WERI-Rb-1 (cell line): ENCODE results near the gene KLHL17.
A peak's percentile ranks its signal among the peaks of the same experiment; 100 is the strongest.

Experiments
- DNase-seq: peaks from one replicate; pipeline ENCODE4 v3.0.0-alpha.2; 2020
- H3K27ac ChIP-seq: fragments of 250-450 bp; sonication (Bioruptor Pico); 2 replicates; pipeline ENCODE4 v1.5.1; 2020; ENCODE audit warnings: mild to moderate bottlenecking, moderate library complexity
- H3K27me3 ChIP-seq: fragments of 250-450 bp; sonication (Bioruptor Pico); 2 replicates; pipeline ENCODE4 v1.5.1; 2021; ENCODE audit warnings: mild to moderate bottlenecking, low read depth, moderate library complexity; ENCODE audit not compliant: insufficient read depth, severe bottlenecking
- H3K36me3 ChIP-seq: fragments of 250-450 bp; sonication (Bioruptor Pico); 2 replicates; pipeline ENCODE4 v1.5.1; 2020; ENCODE audit warnings: mild to moderate bottlenecking, moderate library complexity
- H3K4me3 ChIP-seq: 2 replicates; pipeline ENCODE4 v1.5.1; 2011; ENCODE audit warnings: low read depth, mild to moderate bottlenecking, control low read depth, low read length
- H3K9me3 ChIP-seq: fragments of 250-450 bp; sonication (Bioruptor Pico); 2 replicates; pipeline ENCODE4 v1.5.1; 2021; ENCODE audit warnings: mild to moderate bottlenecking, moderate library complexity; ENCODE audit not compliant: severe bottlenecking
- CTCF ChIP-seq: IDR thresholded peaks from 2 replicates; pipeline ENCODE4 v1.5.1; 2011; ENCODE audit warnings: low read depth, mild to moderate bottlenecking, control low read depth, inconsistent platforms, low read length

Gene KLHL17

DNA sequence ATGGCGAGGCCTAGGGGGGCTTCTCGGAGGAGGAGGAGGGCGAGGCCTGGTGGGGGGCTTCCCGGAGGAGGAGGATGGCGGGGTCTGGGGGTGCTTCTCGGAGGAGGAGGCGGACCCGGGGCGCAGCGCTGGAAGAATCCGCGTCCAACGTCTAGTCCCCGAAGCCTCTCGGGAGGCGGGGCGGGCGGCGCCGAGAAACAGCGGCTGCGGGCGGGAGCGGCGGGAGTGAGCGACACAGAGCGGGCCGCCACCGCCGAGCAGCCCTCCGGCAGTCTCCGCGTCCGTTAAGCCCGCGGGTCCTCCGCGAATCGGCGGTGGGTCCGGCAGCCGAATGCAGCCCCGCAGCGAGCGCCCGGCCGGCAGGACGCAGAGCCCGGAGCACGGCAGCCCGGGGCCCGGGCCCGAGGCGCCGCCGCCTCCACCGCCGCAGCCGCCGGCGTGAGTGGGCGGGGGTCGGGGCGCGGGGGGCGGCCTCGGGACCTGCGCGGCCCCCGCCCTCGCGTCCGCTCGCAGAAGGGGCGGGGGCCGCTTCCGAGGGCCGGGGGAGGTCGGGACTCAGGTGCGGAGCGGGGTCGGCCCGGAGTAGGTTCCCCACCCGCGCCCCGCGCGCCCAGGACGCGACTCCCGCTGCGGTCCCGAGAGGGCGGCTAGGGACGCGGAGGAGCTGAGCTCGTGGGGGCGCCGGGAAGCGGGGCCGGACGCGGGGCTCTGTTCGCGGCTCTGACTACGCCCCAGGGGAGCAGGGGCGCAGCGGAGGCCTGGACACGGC lies at the start of gene KLHL17:
Gene KLHL17, plus strand, starts transcription at position 222 of the 769 bp plus-strand sequence. Its CDS starts 110 bp downstream, at position 332.
- Histone ChIP-seq H3K4me3 (peak within 1 kb of the TSS; percentile 66), H3K9me3 (no peaks in the 10 kb centered on the region), H3K36me3 (peaks cover 42% of the 10 kb centered on the region), H3K27me3 (no peaks in the 10 kb centered on the region), H3K27ac (peak within 1 kb of the TSS; percentile 68)
- no peak for TF ChIP-seq CTCF
- DNase-seq = peak; percentile 89

GRCh38 chr1:910881-911721 lies 49.3 kb upstream of the KLHL17 start:
- DNase-seq = peak; percentile 81
- Histone ChIP-seq H3K36me3 (peaks cover 9% of the 10 kb centered on the region), H3K27ac (peak overlapping the region; percentile 71), H3K4me3 (no peak overlapping the region), H3K27me3 (no peaks in the 10 kb centered on the region), H3K9me3 (no peaks in the 10 kb centered on the region)
- TF ChIP-seq CTCF = no peak

DNA sequence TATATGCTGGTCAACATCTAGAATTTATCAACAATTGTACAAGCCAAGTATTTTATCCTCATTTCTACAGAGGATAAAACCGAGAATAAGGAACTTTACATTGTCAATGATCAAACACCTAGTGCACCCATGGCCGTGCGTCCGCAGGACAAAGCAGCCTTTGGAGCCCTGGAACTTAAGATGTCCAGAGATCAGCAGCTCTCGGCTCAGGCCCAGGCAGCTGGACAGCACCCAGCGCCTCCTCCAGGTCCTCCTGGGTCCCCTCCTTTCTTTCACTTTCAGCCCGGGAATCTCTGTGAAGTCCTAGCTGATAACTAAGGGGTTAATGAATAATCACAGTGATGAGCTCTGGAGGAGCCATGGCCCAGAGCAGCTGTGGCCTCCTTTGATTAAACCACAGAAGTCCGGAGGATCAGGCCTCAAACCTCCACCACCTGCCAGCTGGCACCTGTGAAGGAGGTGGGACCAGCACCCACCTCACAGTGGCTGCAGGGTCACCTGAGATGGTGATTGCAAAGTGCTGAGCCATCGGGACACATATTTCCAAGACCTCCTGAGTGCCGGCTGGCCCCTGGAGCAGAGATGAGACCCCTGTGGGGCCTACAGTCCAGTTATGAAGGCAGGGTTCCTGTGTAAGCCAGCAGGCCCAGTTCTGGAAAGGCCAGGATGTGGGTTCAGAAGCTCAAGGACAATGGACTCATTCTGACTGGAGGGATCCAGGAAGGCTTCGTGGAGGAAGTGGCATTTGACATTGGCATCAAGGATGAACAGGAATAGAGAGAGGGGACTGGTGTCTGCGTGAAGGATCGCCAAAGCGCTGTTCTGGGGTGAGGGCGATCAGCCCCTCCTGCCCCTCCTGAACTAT lies 48.3 kb upstream of the KLHL17 start:
- peak; percentile 77 for DNase-seq
- 0 out of 2 replicates have a peak, but pooled peaks have one; percentile 15 for TF ChIP-seq CTCF
- Histone ChIP-seq H3K27ac (peak overlapping the region; percentile 71), H3K27me3 (no peaks in the 10 kb centered on the region), H3K36me3 (no peaks in the 10 kb centered on the region; the same call in none of the 2 replicates), H3K9me3 (no peaks in the 10 kb centered on the region), H3K4me3 (no peak overlapping the region)

GRCh38 chr1:912740-913301 lies 47.6 kb upstream of the KLHL17 start:
- Histone ChIP-seq H3K36me3 (no peaks in the 10 kb centered on the region; the same call in none of the 2 replicates), H3K4me3 (no peak overlapping the region), H3K9me3 (no peaks in the 10 kb centered on the region), H3K27ac (peak overlapping the region; percentile 71), H3K27me3 (no peaks in the 10 kb centered on the region)
- peak; percentile 43 for TF ChIP-seq CTCF
- DNase-seq = peak; percentile 68

DNA sequence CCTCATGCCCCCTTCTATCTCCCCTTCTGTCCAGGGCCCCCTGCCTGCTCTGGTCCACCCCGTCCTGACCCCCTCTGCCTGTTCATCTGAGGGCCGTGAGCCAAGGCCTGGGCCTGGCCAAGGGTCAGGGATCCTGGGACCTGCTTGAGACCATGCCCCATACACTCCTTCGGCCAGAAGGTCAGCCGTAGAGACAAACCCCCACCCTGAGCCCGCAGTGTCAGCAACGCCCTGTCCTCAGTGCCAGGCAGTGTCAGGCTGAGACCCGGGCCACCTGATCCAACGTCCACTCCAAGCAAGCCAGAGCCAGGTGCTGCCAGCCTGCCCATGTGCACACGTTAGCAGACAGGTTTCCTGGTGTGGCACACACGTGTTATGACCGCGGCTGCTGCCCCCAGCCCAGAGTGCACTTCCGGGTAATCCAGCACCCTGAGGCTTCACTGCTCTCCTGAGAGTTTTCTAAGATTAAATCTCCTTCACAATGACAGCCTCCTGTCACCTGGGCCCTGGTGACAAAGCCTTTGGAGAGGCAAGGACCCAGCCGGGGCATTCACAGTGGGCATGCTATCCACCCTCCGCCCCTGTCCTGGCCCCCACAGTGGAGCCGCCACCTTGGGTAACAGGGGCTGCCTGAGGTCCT lies 46.8 kb upstream of the KLHL17 start:
- Histone ChIP-seq H3K9me3 (no peaks in the 10 kb centered on the region), H3K4me3 (no peak overlapping the region), H3K27ac (peak overlapping the region; percentile 71), H3K27me3 (no peaks in the 10 kb centered on the region), H3K36me3 (no peaks in the 10 kb centered on the region; the same call in none of the 2 replicates)
- peak; percentile 59 for DNase-seq
- TF ChIP-seq CTCF = no peak
